K562 (cell line): ENCODE results near the gene PCBP3. TPM values are rescaled to one million over a fixed set of nuclear protein-coding genes. Genes with fewer than 3 reads are reported as not detected.

Experiments
- ATAC-seq: fragments of 200-7000 bp; cut with Tn5 transposase; 3 replicates; pipeline ENCODE4 v1.9.1; 2020; ENCODE audit warnings: moderate library complexity
- BruUV-seq: library from RNA; stranded (reverse); fragments of 400-500 nt; replicated peaks from 2 replicates; lab custom pipeline; 2021; lab: Mats Ljungman, UMichigan
- CTCF ChIA-PET: fragments of 300-600 bp; formaldehyde crosslinking; extraction: SDS; loops from one replicate; lab custom pipeline; 2021; ENCODE audit warnings: low intra/inter-chr PET ratio; lab: Yijun Ruan, JAX
- POLR2A ChIA-PET: fragments of 300-600, 350-650 bp; sonication (Branson Sonifier 250); formaldehyde crosslinking; extraction: SDS; loops from one replicate; lab custom pipeline; 2021; ENCODE audit warnings: antibody characterized with exemption, inconsistent platforms; lab: Yijun Ruan, JAX
- DNase-seq, 4 experiments: peaks; one replicate each; pipeline versions ENCODE4 v3.0.0 to v3.0.0-alpha.2; 2011 to 2018; ENCODE audit warnings: low spot score in 3 of 4, mixed read lengths in 3 of 4; ENCODE audit errors: extremely low read depth in 1 of 4
- FAIRE-seq: peaks from 2 replicates; lab custom pipeline; 2011; peaks lifted over from hg19 to GRCh38; lab: Jason Lieb, UNC
- H2AFZ ChIP-seq: 2 replicates; pipeline ENCODE4 v1.6.0; 2011; ENCODE audit warnings: low read depth, low read length, control low read depth, inconsistent platforms
- H3K27ac ChIP-seq: fragments of 200-600 bp; 3 replicates; pipeline ENCODE4 v1.8.0; 2011; ENCODE audit warnings: low read depth, mild to moderate bottlenecking, control low read depth, inconsistent platforms, low read length, moderate library complexity, mixed read lengths; ENCODE audit errors: extremely low read depth
- H3K27me3 ChIP-seq, 2 experiments: fragments of 300-600 bp in 1 of 2; 2 replicates in 1 of 2; 3 replicates in 1 of 2; pipeline versions ENCODE4 v1.6.0 to v1.8.0; 2011; ENCODE audit warnings: inconsistent platforms in 2 of 2, low read length in 2 of 2, mild to moderate bottlenecking in 1 of 2, mixed read lengths in 1 of 2, moderate library complexity in 1 of 2; ENCODE audit not compliant: control insufficient read depth in 2 of 2, insufficient read depth in 2 of 2
- H3K36me3 ChIP-seq: fragments of 300-600 bp; 3 replicates; pipeline ENCODE4 v1.8.0; 2011; ENCODE audit warnings: mild to moderate bottlenecking, low read length, inconsistent platforms; ENCODE audit not compliant: control insufficient read depth, insufficient read depth
- H3K4me1 ChIP-seq, 2 experiments: fragments of 200-600 bp in 1 of 2; replicated peaks in 1 of 2; 2 replicates in 1 of 2; 3 replicates in 1 of 2; pipeline versions ENCODE4 v1.5.1 to v1.8.0; 2011; ENCODE audit warnings: inconsistent platforms in 2 of 2, low read length in 2 of 2, mild to moderate bottlenecking in 1 of 2, mixed read lengths in 1 of 2, moderate library complexity in 1 of 2; ENCODE audit not compliant: control insufficient read depth in 2 of 2, insufficient read depth in 2 of 2
- H3K4me2 ChIP-seq: 2 replicates; pipeline ENCODE4 v1.6.1; 2011; ENCODE audit warnings: low read length, control low read depth, inconsistent platforms, mixed read lengths; ENCODE audit not compliant: insufficient read depth
- H3K4me3 ChIP-seq: fragments of 200-600 bp; sonication (generic), shearing (Covaris generic); 2 replicates; pipeline ENCODE4 v1.5.1; 2016; ENCODE audit warnings: control low read depth, inconsistent platforms
- H3K79me2 ChIP-seq: fragments of 200-600 bp; 3 replicates; pipeline ENCODE4 v1.8.0; 2011; ENCODE audit warnings: low read length, inconsistent platforms; ENCODE audit not compliant: control insufficient read depth, insufficient read depth
- H3K9ac ChIP-seq, 2 experiments: 2 replicates each; pipeline versions ENCODE4 v1.6.0 to v1.6.1; 2011; ENCODE audit warnings: low read depth in 2 of 2, low read length in 2 of 2, control low read depth in 1 of 2, inconsistent platforms in 1 of 2, mild to moderate bottlenecking in 1 of 2, mixed read lengths in 1 of 2; ENCODE audit not compliant: insufficient read depth in 1 of 2
- H3K9me1 ChIP-seq: one replicate; pipeline ENCODE4 v1.6.0; 2011; ENCODE audit warnings: inconsistent platforms, mild to moderate bottlenecking, low read length, moderate library complexity; ENCODE audit not compliant: control insufficient read depth, insufficient read depth
- H3K9me3 ChIP-seq: replicated peaks from 2 replicates; pipeline ENCODE4 v1.5.1; 2011; ENCODE audit warnings: low read depth, low read length, inconsistent platforms; ENCODE audit not compliant: control insufficient read depth, insufficient read depth
- H4K20me1 ChIP-seq: replicated peaks from 2 replicates; pipeline ENCODE4 v1.6.1; 2011; ENCODE audit warnings: low read length, inconsistent platforms, mixed read lengths; ENCODE audit not compliant: control insufficient read depth, insufficient read depth
- DLX4 ChIP-seq: fragments of 250-450 bp; sonication (Bioruptor Pico); IDR thresholded peaks from 2 replicates; pipeline ENCODE4 v1.6.1; 2021; ENCODE audit warnings: mild to moderate bottlenecking
- ESRRB ChIP-seq: fragments of 250-450 bp; sonication (Bioruptor Pico); IDR thresholded peaks from 2 replicates; pipeline ENCODE4 v1.5.0; 2020; ENCODE audit warnings: mild to moderate bottlenecking, moderate library complexity, borderline replicate concordance
- GABPB1 ChIP-seq: sonication (generic); formaldehyde crosslinking; IDR thresholded peaks from 2 replicates; pipeline ENCODE4 v1.8.0; 2022; ENCODE audit warnings: mild to moderate bottlenecking, missing genetic modification reagents
- HINFP ChIP-seq: fragments of 450-650 bp; conservative IDR thresholded peaks from 2 replicates; pipeline ENCODE4 v1.6.1; 2016; ENCODE audit warnings: missing genetic modification characterization, low read depth, mild to moderate bottlenecking, control low read depth, missing compliant biosample characterization
- KAT7 ChIP-seq: sonication (generic); formaldehyde crosslinking; IDR thresholded peaks from 2 replicates; pipeline ENCODE4 v1.8.0; 2022; ENCODE audit warnings: missing genetic modification reagents, mild to moderate bottlenecking, borderline replicate concordance
- KHSRP ChIP-seq: fragments of 450-650 bp; IDR thresholded peaks from 2 replicates; pipeline ENCODE4 v1.6.1; 2017
- MNT ChIP-seq, 2 experiments: fragments of 450-650 bp; conservative IDR thresholded peaks; 2 replicates each; pipeline ENCODE4 v1.6.1; 2017; ENCODE audit warnings: mild to moderate bottlenecking in 2 of 2, moderate library complexity in 2 of 2
- PML ChIP-seq: IDR thresholded peaks from 2 replicates; pipeline ENCODE4 v1.6.1; 2012; ENCODE audit warnings: low read length, inconsistent platforms
- PURB ChIP-seq: sonication (generic); formaldehyde crosslinking; IDR thresholded peaks from 2 replicates; pipeline ENCODE4 v1.9.0; 2021; ENCODE audit warnings: low read depth, mild to moderate bottlenecking, missing genetic modification reagents
- ZBTB43 ChIP-seq: sonication (generic); formaldehyde crosslinking; IDR thresholded peaks from 2 replicates; pipeline ENCODE4 v1.8.0; 2023; ENCODE audit warnings: mild to moderate bottlenecking, missing genetic modification reagents
- ZNF146 ChIP-seq: IDR thresholded peaks from one replicate; pipeline ENCODE4 v1.6.1; 2018; ENCODE audit warnings: missing compliant biosample characterization; ENCODE audit not compliant: unreplicated experiment
- ZNF311 ChIP-seq: fragments of 250-450 bp; sonication (Bioruptor Pico); IDR thresholded peaks from 2 replicates; pipeline ENCODE4 v1.4.0; 2020; ENCODE audit warnings: mild to moderate bottlenecking, moderate library complexity
- ZNF561 ChIP-seq: fragments of 450-650 bp; formaldehyde crosslinking; conservative IDR thresholded peaks from 2 replicates; pipeline ENCODE4 v1.4.0; 2020; ENCODE audit warnings: mild to moderate bottlenecking, moderate library complexity
- ZNF583 ChIP-seq: fragments of 250-450 bp; sonication (Bioruptor Pico); IDR thresholded peaks from 2 replicates; pipeline ENCODE4 v1.4.0; 2020
- ZNF592 ChIP-seq: fragments of 450-650 bp; IDR thresholded peaks from 2 replicates; pipeline ENCODE4 v1.6.1; 2017; ENCODE audit warnings: antibody characterized with exemption, mild to moderate bottlenecking
- WGBS: fragments of 100-300 bp; shearing (Covaris generic); methylation state at CpG from one replicate; pipeline ENCODE4 v1.1.6; 2016; ENCODE audit warnings: low coverage, mixed read lengths; ENCODE audit not compliant: insufficient coverage; ENCODE audit errors: missing lambda C conversion rate; 5-methylcytosine and 5-hydroxymethylcytosine counted together
- in situ Hi-C: fragments of 300-500 bp; cut with MboI; formaldehyde crosslinking; loops from 4 replicates; pipeline ENCODE4 v1.15.0; 2018; ENCODE audit warnings: inconsistent platforms, mixed read lengths
- intact Hi-C: fragments of 100-400 bp; cut with micrococcal nuclease; formaldehyde crosslinking; loops from 2 replicates; pipeline ENCODE4 v1.14.2; 2022
- polyA plus RNA-seq, 8 experiments: library from polyadenylated mRNA; depleted of rRNA in 4 of 8; stranded (reverse) in 5 of 8; unstranded in 3 of 8; fragments of >200 nt; fragmentation: Nextera tagmentation in 2 of 8; fragmentation: Illumina TruSeq in 1 of 8; extraction: Ambion mirVana in 2 of 8; extraction: Trizol in 1 of 8; gene quantifications; 2 replicates each; pipeline versions ENCODE4 v1.2.1 to v1.2.3, GENCODE V29; 2011 to 2014; ENCODE audit warnings: inconsistent platforms in 1 of 8, missing spikeins in 1 of 8
- total RNA-seq, 7 experiments: library from RNA; depleted of rRNA in 6 of 7; stranded (reverse); fragments of >200 nt in 6 of 7; fragmentation: Illumina TruSeq in 2 of 7; extraction: Trizol in 2 of 7; gene quantifications; 2 replicates each; pipeline versions ENCODE4 v1.2.1 to v1.2.3, GENCODE V29; 2011 to 2021; ENCODE audit warnings: low replicate concordance in 1 of 7

Gene PCBP3
- total and polyA plus RNA-seq, 9 of the 15 experiments (the other 6 are each of a cell fraction or from before 2014, with no cell fraction given), result 0.18 TPM; not detected in 8

- POLR2A ChIA-PET, result no interaction called here
- no peaks in the 10 kb centered on the region for H3K36me3 ChIP-seq
- H3K9me1 ChIP-seq, result no peaks in the 10 kb centered on the region
- no peak overlapping the region for H2AFZ ChIP-seq
- no peak overlapping the region for H3K9ac ChIP-seq
- ATAC-seq, result no peak
- no peaks in the 10 kb centered on the region for H3K4me1 ChIP-seq
- peaks cover 2 to 11% of the 10 kb centered on the region in 2 experiments; a peak in 3 of 5 replicates for H3K27me3 ChIP-seq
- no TSS peak for BruUV-seq
- H3K4me3 ChIP-seq, result no peak overlapping the region
- TF ChIP-seq HINFP, result no peak
- TF ChIP-seq ZNF146 (CRISPR knock-in tag), result no peak
- no peak for TF ChIP-seq ZNF311 (CRISPR knock-in tag)
- no peak for TF ChIP-seq ESRRB (CRISPR knock-in tag)
- no peak for TF ChIP-seq KAT7
- TF ChIP-seq PURB (CRISPR knock-in tag), result no peak
- no peak for TF ChIP-seq ZBTB43 (CRISPR knock-in tag)
- TF ChIP-seq ZNF592, result no peak
- TF ChIP-seq KHSRP, result no peak
- TF ChIP-seq ZNF583, result no peak
- no peak for TF ChIP-seq DLX4 (CRISPR knock-in tag)
- TF ChIP-seq MNT (conservative IDR thresholded peaks at IDR 0.05), result no peak
- no peak for TF ChIP-seq PML
- TF ChIP-seq ZNF561, result no peak
- TF ChIP-seq GABPB1 (CRISPR knock-in tag), result no peak
- intact Hi-C loops (no loop called here), in situ Hi-C loops (no loop called here)
- no peak overlapping the region for H3K27ac ChIP-seq
- H4K20me1 ChIP-seq, result no peaks in the 10 kb centered on the region
- CTCF ChIA-PET, result no interaction called here
- WGBS, result 0% methylated on average over 5 of the region's 5 CpGs
- no peak for FAIRE-seq
- no peak overlapping the region for H3K4me2 ChIP-seq
- no peaks in the 10 kb centered on the region for H3K79me2 ChIP-seq
- DNase-seq, result no peak
- H3K9me3 ChIP-seq, result no peaks in the 10 kb centered on the region; the same call in 1 of the 2 replicates
These were observed 315.7 kb downstream of the PCBP3 start for GRCh38 chr21:45959182-45959581.
